Thoracic aorta (tissue), 2 donors: ENCODE measurements around the gene DCTN3. TPM values are rescaled to one million over a fixed set of nuclear protein-coding genes. Genes with fewer than 3 reads are reported as not detected.

Source experiments
- ATAC-seq: fragments of 150-250 bp; one replicate; pipeline ENCODE4 v1.8.0; 2017; ENCODE audit warnings: low read depth; ENCODE audit not compliant: insufficient number of reproducible peaks, low FRiP score
- DNase-seq: peaks from one replicate; pipeline ENCODE4 v3.0.0-alpha.2; 2020; ENCODE audit warnings: low spot score
- H3K27ac ChIP-seq, 2 donors: fragments of 200-600 bp; sonication (generic); 1 replicate in 1 of 2; 2 replicates in 1 of 2; pipeline ENCODE4 v1.5.1; 2016; ENCODE audit warnings: mild to moderate bottlenecking in 2 of 2, moderate library complexity in 2 of 2
- H3K27me3 ChIP-seq: fragments of 200-600 bp; sonication (generic); replicated peaks from 2 replicates; pipeline ENCODE4 v1.6.0; 2016; ENCODE audit warnings: mild to moderate bottlenecking; ENCODE audit not compliant: insufficient read depth
- H3K36me3 ChIP-seq: fragments of 200-600 bp; sonication (generic); one replicate; pipeline ENCODE4 v1.5.1; 2016
- H3K4me1 ChIP-seq, 2 donors: fragments of 200-600 bp; sonication (generic); 1 replicate in 1 of 2; 2 replicates in 1 of 2; pipeline versions ENCODE4 v1.5.1 to v1.6.0; 2016; ENCODE audit warnings: low read depth in 2 of 2, mild to moderate bottlenecking in 1 of 2; ENCODE audit not compliant: control insufficient read depth in 1 of 2
- H3K4me3 ChIP-seq: fragments of 200-600 bp; sonication (generic); 2 replicates; pipeline ENCODE4 v1.5.1; 2016; ENCODE audit warnings: mild to moderate bottlenecking
- H3K9me3 ChIP-seq: fragments of 200-600 bp; sonication (generic); 2 replicates; pipeline ENCODE4 v1.5.1; 2016
- total RNA-seq, 2 donors: library from RNA; depleted of rRNA; stranded (reverse); fragments of >200 nt; gene quantifications; one replicate each; pipeline versions ENCODE4 v1.1.0 to v1.2.3, GENCODE V29; 2016
- TF ChIP-seq, protein P1 (sequence below): fragments of 200-600 bp; sonication (generic); IDR thresholded peaks from one replicate; pipeline ENCODE4 v1.5.1; 2019; ENCODE audit warnings: antibody characterized with exemption

DCTN3 gene
- total RNA-seq, 2 donors from 2014 or later, result 48.1 to 70.4 TPM

DNA sequence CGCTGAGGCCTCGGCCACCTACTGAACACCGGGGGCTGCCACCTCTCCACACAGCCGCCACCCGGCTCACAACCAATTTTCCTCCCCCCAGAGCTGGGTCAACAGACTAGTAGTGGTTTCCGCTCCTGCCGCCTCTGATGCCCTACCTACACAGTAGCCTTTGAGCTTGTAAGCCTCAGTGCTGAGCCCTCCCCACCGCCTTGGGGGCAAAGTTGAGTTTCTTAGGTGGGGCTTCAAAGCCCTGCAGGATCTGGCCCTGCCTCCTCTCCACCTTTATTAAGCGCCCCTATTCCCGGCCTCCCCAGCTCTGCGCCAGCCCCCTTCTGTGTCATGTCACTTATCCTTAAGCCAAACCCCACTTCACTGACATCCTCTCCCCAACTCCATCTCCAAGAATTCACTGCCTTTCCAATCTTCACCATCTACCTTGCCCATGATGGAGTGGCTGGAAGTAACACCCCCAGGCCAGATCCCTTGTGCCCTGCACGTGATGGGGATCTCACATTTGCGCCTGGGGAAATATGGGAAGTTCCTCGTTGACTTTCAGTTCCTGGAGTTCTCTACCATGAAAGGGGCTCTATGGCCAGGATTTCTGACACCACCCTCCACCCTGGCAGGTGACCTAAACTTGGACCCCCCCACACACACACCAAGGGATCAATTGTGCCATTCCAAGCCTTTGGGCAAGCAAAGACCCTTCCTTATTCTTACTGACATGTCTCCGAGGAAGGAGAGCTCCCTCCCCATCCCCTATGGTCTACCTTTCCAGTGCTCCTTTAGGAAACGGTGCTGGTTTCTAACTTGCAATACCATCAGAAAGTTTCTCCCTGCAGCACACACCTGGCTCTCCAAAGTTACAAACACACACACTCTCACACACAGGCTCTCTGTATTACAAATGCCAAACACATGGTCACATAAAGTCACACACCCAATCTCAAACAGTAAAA is 28.1 kb downstream of the DCTN3 start:
- H3K27me3 ChIP-seq, result peaks cover 16% of the 10 kb centered on the region
- H3K4me1 ChIP-seq, result peaks cover 25 to 59% of the 10 kb centered on the region in 2 donors
- TF ChIP-seq, protein P1, sequence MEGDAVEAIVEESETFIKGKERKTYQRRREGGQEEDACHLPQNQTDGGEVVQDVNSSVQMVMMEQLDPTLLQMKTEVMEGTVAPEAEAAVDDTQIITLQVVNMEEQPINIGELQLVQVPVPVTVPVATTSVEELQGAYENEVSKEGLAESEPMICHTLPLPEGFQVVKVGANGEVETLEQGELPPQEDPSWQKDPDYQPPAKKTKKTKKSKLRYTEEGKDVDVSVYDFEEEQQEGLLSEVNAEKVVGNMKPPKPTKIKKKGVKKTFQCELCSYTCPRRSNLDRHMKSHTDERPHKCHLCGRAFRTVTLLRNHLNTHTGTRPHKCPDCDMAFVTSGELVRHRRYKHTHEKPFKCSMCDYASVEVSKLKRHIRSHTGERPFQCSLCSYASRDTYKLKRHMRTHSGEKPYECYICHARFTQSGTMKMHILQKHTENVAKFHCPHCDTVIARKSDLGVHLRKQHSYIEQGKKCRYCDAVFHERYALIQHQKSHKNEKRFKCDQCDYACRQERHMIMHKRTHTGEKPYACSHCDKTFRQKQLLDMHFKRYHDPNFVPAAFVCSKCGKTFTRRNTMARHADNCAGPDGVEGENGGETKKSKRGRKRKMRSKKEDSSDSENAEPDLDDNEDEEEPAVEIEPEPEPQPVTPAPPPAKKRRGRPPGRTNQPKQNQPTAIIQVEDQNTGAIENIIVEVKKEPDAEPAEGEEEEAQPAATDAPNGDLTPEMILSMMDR, result no peak
- H3K27ac ChIP-seq, result no peak overlapping the region
- ATAC-seq (no peak), DNase-seq (no peak)
- H3K4me3 ChIP-seq, result peak overlapping the region; percentile 69
- no peaks in the 10 kb centered on the region for H3K36me3 ChIP-seq
- H3K9me3 ChIP-seq, result no peaks in the 10 kb centered on the region

GRCh38 chr9:34591248-34591916 is 28.9 kb downstream of the DCTN3 start:
- Histone ChIP-seq H3K4me1 (peaks cover 25 to 59% of the 10 kb centered on the region in 2 donors), H3K27ac (no peak overlapping the region), H3K9me3 (no peaks in the 10 kb centered on the region), H3K4me3 (peak overlapping the region; percentile 69), H3K27me3 (peaks cover 16% of the 10 kb centered on the region), H3K36me3 (no peaks in the 10 kb centered on the region)
- no peak for DNase-seq
- ATAC-seq, result no peak
- TF ChIP-seq, protein P1, result peak; percentile 92

- TF ChIP-seq, protein P1, result no peak
- Histone ChIP-seq H3K36me3 (no peaks in the 10 kb centered on the region), H3K27me3 (peaks cover 16% of the 10 kb centered on the region), H3K9me3 (no peaks in the 10 kb centered on the region), H3K27ac (no peak overlapping the region), H3K4me3 (peak overlapping the region; percentile 69), H3K4me1 (peaks cover 25 to 59% of the 10 kb centered on the region in 2 donors)
- ATAC-seq (no peak), DNase-seq (no peak)
Observed at GRCh38 chr9:34590381-34591247, 29.7 kb downstream of the DCTN3 start.

GRCh38 chr9:34589636-34590380 is 30.5 kb downstream of the DCTN3 start, which contains the start of gene CNTFR:
CNTFR (minus strand) TSS chr9:34589724; CDS start chr9:34568981, 20,743 bp downstream.
- TF ChIP-seq, protein P1, result no peak
- Histone ChIP-seq H3K4me3 (peak within 1 kb of the TSS; percentile 69), H3K4me1 (peaks cover 25 to 59% of the 10 kb centered on the region in 2 donors), H3K9me3 (no peaks in the 10 kb centered on the region), H3K36me3 (no peaks in the 10 kb centered on the region), H3K27ac (no peak within 1 kb of the TSS), H3K27me3 (peaks cover 16% of the 10 kb centered on the region)
- ATAC-seq (no peak), DNase-seq (no peak)
